Medulla oblongata (tissue), 1 donor: Measurements from ENCODE around the gene TMC8.

Source experiments
- DNase-seq: peaks from one replicate; pipeline ENCODE4 v3.0.0-alpha.2; 2015; ENCODE audit errors: extremely low spot score

The TMC8 gene

GRCh38 chr17:78130437-78131101, at the start of gene TMC8:
TMC8 (plus strand) TSS chr17:78130771; CDS start chr17:78131589, 818 bp downstream.
- DNase-seq: peak; percentile 74

- DNase-seq: no peak
Observed at GRCh38 chr17:78081551-78081950, 49.0 kb upstream of the TMC8 start.

GRCh38 chr17:78082355-78082872, 48.2 kb upstream of the TMC8 start:
- peak; percentile 27 for DNase-seq

GRCh38 chr17:78082988-78083387, 47.6 kb upstream of the TMC8 start:
- peak; percentile 21 for DNase-seq

GRCh38 chr17:78086740-78087139, 43.8 kb upstream of the TMC8 start:
- no peak for DNase-seq

GRCh38 chr17:78088529-78088928, 42.0 kb upstream of the TMC8 start:
- no peak for DNase-seq

GRCh38 chr17:78089576-78090281, 40.8 kb upstream of the TMC8 start:
- peak; percentile 52 for DNase-seq

- DNase-seq: no peak
Observed at GRCh38 chr17:78092794-78093324, 37.7 kb upstream of the TMC8 start.

- no peak for DNase-seq
Observed at GRCh38 chr17:78095035-78095434, 35.5 kb upstream of the TMC8 start.

- DNase-seq: no peak
Observed at GRCh38 chr17:78096093-78096492, 34.5 kb upstream of the TMC8 start.

- no peak for DNase-seq
Observed at GRCh38 chr17:78101112-78101511, 29.5 kb upstream of the TMC8 start.

- DNase-seq: no peak
Observed at GRCh38 chr17:78101542-78101941, 29.0 kb upstream of the TMC8 start.

- DNase-seq: no peak
Observed at GRCh38 chr17:78103311-78103710, 27.3 kb upstream of the TMC8 start.

GRCh38 chr17:78104540-78104941, 26.0 kb upstream of the TMC8 start:
- no peak for DNase-seq

- no peak for DNase-seq
Observed at GRCh38 chr17:78105101-78105500, 25.5 kb upstream of the TMC8 start.

- DNase-seq: no peak
Observed at GRCh38 chr17:78105551-78105950, 25.0 kb upstream of the TMC8 start.

- DNase-seq: no peak
Observed at GRCh38 chr17:78106211-78106610, 24.4 kb upstream of the TMC8 start.

- DNase-seq: no peak
Observed at GRCh38 chr17:78107457-78107856, 23.1 kb upstream of the TMC8 start.

- no peak for DNase-seq
Observed at GRCh38 chr17:78107976-78108725, 22.4 kb upstream of the TMC8 start.

- no peak for DNase-seq
Observed at GRCh38 chr17:78108726-78109488, 21.7 kb upstream of the TMC8 start.

- no peak for DNase-seq
Observed at GRCh38 chr17:78109489-78109761, 21.1 kb upstream of the TMC8 start.
